Measurements from ENCODE around the gene DCDC2C. TPM values are rescaled to one million over a fixed set of nuclear protein-coding genes. Genes with fewer than 3 reads are reported as not detected.
"Not testable (repeated sequence)": the region's sequence is repeated elsewhere in the genome, so short reads cannot be mapped to it uniquely, and the experiment has no call there.

Gene DCDC2C
- total RNA-seq, 6 experiments from 2014 or later = not detected

DNA sequence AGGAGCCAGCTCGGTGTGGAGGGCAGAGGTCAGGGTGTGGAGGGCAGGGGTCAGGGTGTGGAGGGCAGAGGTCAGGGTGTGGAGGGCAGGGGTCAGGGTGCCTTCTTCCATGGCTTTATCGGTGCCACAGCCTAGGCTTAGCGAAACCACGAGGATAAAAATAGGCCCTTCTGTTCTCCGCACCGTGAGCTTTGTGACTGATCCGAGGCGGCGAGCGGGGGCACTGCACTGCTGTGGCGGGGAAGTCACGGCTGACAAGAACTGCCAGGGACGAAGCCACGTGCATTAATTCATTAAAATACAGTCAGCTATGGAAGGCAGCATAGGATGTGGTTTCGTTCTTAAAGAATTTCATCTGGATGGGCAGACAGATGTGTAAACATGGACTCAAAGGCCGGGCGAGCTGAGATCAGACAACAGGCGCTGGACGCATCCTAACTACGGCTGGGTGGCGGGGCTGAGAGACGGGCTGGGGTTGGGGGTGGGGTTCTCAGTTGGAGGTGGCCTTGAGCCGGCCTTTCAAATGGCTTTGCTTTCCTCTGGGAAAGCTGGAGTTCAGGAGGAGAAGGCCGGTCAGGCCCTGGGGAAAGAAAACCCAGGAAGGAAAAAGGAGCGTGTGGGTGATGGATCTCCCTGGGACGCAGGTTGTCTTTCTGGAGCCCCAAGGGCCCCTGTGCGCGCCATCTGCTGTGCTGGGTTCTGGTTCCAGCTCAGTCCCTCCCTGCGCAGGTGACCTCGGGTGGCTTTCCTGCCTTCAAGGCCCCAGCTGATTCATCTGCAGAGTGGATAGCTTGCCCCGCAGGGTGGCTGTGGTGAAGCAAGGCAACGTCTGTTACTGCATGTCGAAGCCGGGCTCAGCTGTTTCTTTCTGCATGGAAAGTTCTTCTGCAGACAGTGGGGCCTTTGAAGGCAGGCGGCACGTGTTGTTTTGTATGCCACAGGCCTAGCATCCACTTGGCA, 46.3 kb upstream of the DCDC2C start:
- no peaks in the 10 kb centered on the region for H3K9me3 Mint-ChIP-seq
- peaks cover 9% of the 10 kb centered on the region for H3K27me3 Mint-ChIP-seq (ENCODE audit: insufficient read depth)
- H3K4me1 Mint-ChIP-seq (ENCODE audit: low read depth) = peaks cover 19% of the 10 kb centered on the region
- no peak overlapping the region for H3K27ac Mint-ChIP-seq
- no peak for DNase-seq
- no peak for TF ChIP-seq CTCF (IDR thresholded peaks at IDR 0.05)
- no peak overlapping the region for H3K4me3 Mint-ChIP-seq
- H3K36me3 Mint-ChIP-seq (ENCODE audit: low read depth) = no peaks in the 10 kb centered on the region

DNA sequence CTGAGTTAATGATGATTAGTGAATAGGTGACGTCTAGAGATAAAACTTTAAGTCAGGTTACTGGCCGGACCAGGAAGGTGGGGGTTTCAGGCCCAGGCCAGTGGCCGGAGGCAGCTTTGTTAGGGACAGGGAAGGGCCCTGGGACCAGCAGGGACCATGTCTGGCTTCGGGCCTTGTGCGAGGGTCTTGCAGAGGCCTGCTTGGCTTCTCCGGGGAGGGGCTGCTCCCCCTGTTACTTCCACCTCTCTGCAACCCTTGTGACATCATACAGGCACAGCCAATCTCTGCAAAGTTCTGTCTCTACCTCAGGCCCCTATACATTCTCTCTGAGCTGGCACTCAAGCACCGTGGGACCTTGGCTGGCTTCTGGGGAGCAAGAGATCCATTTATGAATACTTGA, 45.5 kb upstream of the DCDC2C start, which contains the start of gene ALLC:
ALLC (plus strand) TSS at position 320 of the 400 bp plus-strand sequence. CDS start 12,958 bp downstream, outside the sequence.
- H3K27me3 Mint-ChIP-seq (ENCODE audit: insufficient read depth) = peaks cover 9% of the 10 kb centered on the region
- peaks cover 23% of the 10 kb centered on the region for H3K4me1 Mint-ChIP-seq (ENCODE audit: low read depth)
- H3K27ac Mint-ChIP-seq = no peak within 1 kb of the TSS
- no peak for DNase-seq
- no peaks in the 10 kb centered on the region for H3K9me3 Mint-ChIP-seq
- H3K4me3 Mint-ChIP-seq = no peak within 1 kb of the TSS
- no peaks in the 10 kb centered on the region for H3K36me3 Mint-ChIP-seq (ENCODE audit: low read depth)
- no peak for TF ChIP-seq CTCF (IDR thresholded peaks at IDR 0.05)

- no peak for DNase-seq
- no peaks in the 10 kb centered on the region for H3K36me3 Mint-ChIP-seq (ENCODE audit: low read depth)
- peaks cover 23% of the 10 kb centered on the region for H3K4me1 Mint-ChIP-seq (ENCODE audit: low read depth)
- no peaks in the 10 kb centered on the region for H3K9me3 Mint-ChIP-seq
- H3K27me3 Mint-ChIP-seq (ENCODE audit: insufficient read depth) = peaks cover 4% of the 10 kb centered on the region; the same call in 1 of the 2 replicates
- H3K4me3 Mint-ChIP-seq = peak overlapping the region; percentile 36; the same call in 1 of the 2 replicates
- no peak for TF ChIP-seq CTCF (IDR thresholded peaks at IDR 0.05)
- H3K27ac Mint-ChIP-seq = no peak overlapping the region; the same call in 1 of the 2 replicates
These were observed 43.6 kb upstream of the DCDC2C start for GRCh38 chr2:3659447-3660432.

DNA sequence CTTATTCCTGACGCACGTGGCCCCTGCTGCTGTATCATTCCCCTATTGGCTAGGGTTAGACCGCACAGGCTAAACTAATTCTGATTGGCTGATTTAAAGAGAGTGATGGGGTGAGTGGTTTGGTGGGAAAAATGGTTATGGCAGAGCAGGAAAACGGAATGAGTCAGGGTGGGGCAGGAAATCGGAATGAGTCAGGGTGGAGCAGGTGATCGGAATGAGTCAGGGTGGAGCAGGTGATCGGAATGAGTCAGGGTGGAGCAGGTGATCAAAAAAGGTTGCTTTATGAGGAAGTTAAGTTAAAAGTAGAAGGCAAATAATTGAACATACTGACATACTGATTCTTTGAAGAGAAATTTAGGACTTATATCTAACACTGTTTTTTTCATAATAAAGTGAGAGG, 42.7 kb upstream of the DCDC2C start:
- DNase-seq; H3K36me3 Mint-ChIP-seq (ENCODE audit: low read depth); H3K9me3 Mint-ChIP-seq; H3K4me3 Mint-ChIP-seq; H3K27ac Mint-ChIP-seq; H3K27me3 Mint-ChIP-seq (ENCODE audit: insufficient read depth): not testable (repeated sequence)
- H3K4me1 Mint-ChIP-seq (ENCODE audit: low read depth) = peaks cover 23% of the 10 kb centered on the region

GRCh38 chr2:3661149-3661660, 42.2 kb upstream of the DCDC2C start:
- H3K36me3 Mint-ChIP-seq (ENCODE audit: low read depth) = no peaks in the 10 kb centered on the region
- H3K4me3 Mint-ChIP-seq = no peak overlapping the region
- H3K27me3 Mint-ChIP-seq (ENCODE audit: insufficient read depth) = peaks cover 10% of the 10 kb centered on the region; the same call in 1 of the 2 replicates
- no peaks in the 10 kb centered on the region for H3K9me3 Mint-ChIP-seq
- DNase-seq = no peak
- H3K4me1 Mint-ChIP-seq (ENCODE audit: low read depth) = peaks cover 23% of the 10 kb centered on the region
- H3K27ac Mint-ChIP-seq = no peak overlapping the region
- TF ChIP-seq CTCF (IDR thresholded peaks at IDR 0.05) = no peak

Measured in HFFc6 (cell line).